SK-N-SH (cell line): ENCODE measurements around the gene CX3CL1.

Source experiments
- EP300 ChIP-seq, 2 experiments: IDR thresholded peaks; 2 replicates each; pipeline versions ENCODE4 v1.4.0 to v1.6.1; 2012; ENCODE audit warnings: borderline replicate concordance in 1 of 2, low read depth in 1 of 2, low read length in 1 of 2
- EZH2phosphoT487 ChIP-seq: fragments of 200-600 bp; sonication (generic); IDR thresholded peaks from 2 replicates; pipeline ENCODE4 v1.6.1; 2017; ENCODE audit warnings: low read depth, mixed run types, mild to moderate bottlenecking, antibody characterized with exemption, moderate library complexity, borderline replicate concordance
- FOXJ3 ChIP-seq: sonication (generic); formaldehyde crosslinking; IDR thresholded peaks from 2 replicates; pipeline ENCODE4 v1.5.1; 2020; ENCODE audit warnings: mild to moderate bottlenecking, missing genetic modification reagents
- GABPA ChIP-seq: IDR thresholded peaks from 2 replicates; pipeline ENCODE4 v1.4.0; 2012; ENCODE audit warnings: low read depth, mild to moderate bottlenecking
- JUND ChIP-seq: IDR thresholded peaks from 2 replicates; pipeline ENCODE4 v1.4.0; 2012
- MEF2A ChIP-seq: IDR thresholded peaks from 2 replicates; pipeline ENCODE4 v1.4.0; 2012; ENCODE audit warnings: low read depth, borderline replicate concordance
- NRF1 ChIP-seq: IDR thresholded peaks from 2 replicates; pipeline ENCODE4 v1.6.1; 2012; ENCODE audit warnings: low read depth, mild to moderate bottlenecking, low read length
- PBX3 ChIP-seq: IDR thresholded peaks from 2 replicates; pipeline ENCODE4; 2012
- POLR2AphosphoS5 ChIP-seq: IDR thresholded peaks from 2 replicates; pipeline ENCODE4 v1.6.1; 2012; ENCODE audit warnings: low read depth, low read length
- RFX5 ChIP-seq: IDR thresholded peaks from 2 replicates; pipeline ENCODE4 v1.6.1; 2012; ENCODE audit warnings: mild to moderate bottlenecking, improper control_type of control experiment, low read length
- SIN3A ChIP-seq: IDR thresholded peaks from 2 replicates; pipeline ENCODE4 v1.6.1; 2012; ENCODE audit warnings: low read depth, mild to moderate bottlenecking, low read length, moderate library complexity, borderline replicate concordance
- SMC3 ChIP-seq: IDR thresholded peaks from 2 replicates; pipeline ENCODE4 v1.6.1; 2012; ENCODE audit warnings: low read depth, low read length, improper control_type of control experiment
- TAF1 ChIP-seq: IDR thresholded peaks from 2 replicates; pipeline ENCODE4 v1.6.1; 2012; ENCODE audit warnings: low read depth, mild to moderate bottlenecking, low read length, moderate library complexity, borderline replicate concordance
- TF ChIP-seq, protein P1 (sequence below): fragments of 200-600 bp; sonication (generic); IDR thresholded peaks from 2 replicates; pipeline ENCODE4 v1.6.1; 2017; ENCODE audit warnings: antibody characterized with exemption, mild to moderate bottlenecking, moderate library complexity

GRCh38 chr16:57427307-57427706 lies 55.0 kb downstream of the CX3CL1 start:
- TF ChIP-seq POLR2AphosphoS5, result no peak
- TF ChIP-seq, protein P1, sequence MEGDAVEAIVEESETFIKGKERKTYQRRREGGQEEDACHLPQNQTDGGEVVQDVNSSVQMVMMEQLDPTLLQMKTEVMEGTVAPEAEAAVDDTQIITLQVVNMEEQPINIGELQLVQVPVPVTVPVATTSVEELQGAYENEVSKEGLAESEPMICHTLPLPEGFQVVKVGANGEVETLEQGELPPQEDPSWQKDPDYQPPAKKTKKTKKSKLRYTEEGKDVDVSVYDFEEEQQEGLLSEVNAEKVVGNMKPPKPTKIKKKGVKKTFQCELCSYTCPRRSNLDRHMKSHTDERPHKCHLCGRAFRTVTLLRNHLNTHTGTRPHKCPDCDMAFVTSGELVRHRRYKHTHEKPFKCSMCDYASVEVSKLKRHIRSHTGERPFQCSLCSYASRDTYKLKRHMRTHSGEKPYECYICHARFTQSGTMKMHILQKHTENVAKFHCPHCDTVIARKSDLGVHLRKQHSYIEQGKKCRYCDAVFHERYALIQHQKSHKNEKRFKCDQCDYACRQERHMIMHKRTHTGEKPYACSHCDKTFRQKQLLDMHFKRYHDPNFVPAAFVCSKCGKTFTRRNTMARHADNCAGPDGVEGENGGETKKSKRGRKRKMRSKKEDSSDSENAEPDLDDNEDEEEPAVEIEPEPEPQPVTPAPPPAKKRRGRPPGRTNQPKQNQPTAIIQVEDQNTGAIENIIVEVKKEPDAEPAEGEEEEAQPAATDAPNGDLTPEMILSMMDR, result no peak
- no peak for TF ChIP-seq JUND
- no peak for TF ChIP-seq EZH2phosphoT487
- TF ChIP-seq EP300 (IDR thresholded peaks at IDR 0.05; ENCODE audit: borderline replicate concordance in 1 of 2, low read depth in 1 of 2, low read length in 1 of 2), result no peak
- no peak for TF ChIP-seq MEF2A
- no peak for TF ChIP-seq SIN3A
- no peak for TF ChIP-seq RFX5
- TF ChIP-seq TAF1, result no peak
- TF ChIP-seq PBX3, result no peak
- TF ChIP-seq GABPA, result no peak
- TF ChIP-seq SMC3, result no peak
- TF ChIP-seq NRF1, result no peak
- TF ChIP-seq FOXJ3, result no peak
